GM19328 (cell line): ENCODE data around the gene SNX5.

Source experiments
- ATAC-seq: cut with Tn5 transposase; IDR thresholded peaks from one replicate; pipeline ENCODE4 v1.9.1; 2021; ENCODE audit warnings: mild to moderate bottlenecking, moderate library complexity; ENCODE audit not compliant: unreplicated experiment

Gene SNX5

GRCh38 chr20:17921774-17922173, 46.8 kb downstream of the SNX5 start:
- no peak for ATAC-seq

GRCh38 chr20:17919149-17919548, 49.4 kb downstream of the SNX5 start:
- no peak for ATAC-seq

- ATAC-seq = no peak
Observed at GRCh38 chr20:17917832-17918618, 50.6 kb downstream of the SNX5 start.

GRCh38 chr20:17916433-17916891, 52.1 kb downstream of the SNX5 start:
- ATAC-seq = no peak

GRCh38 chr20:17914957-17915356, 53.6 kb downstream of the SNX5 start:
- ATAC-seq = no peak

GRCh38 chr20:17912916-17913315, 55.7 kb downstream of the SNX5 start:
- no peak for ATAC-seq

GRCh38 chr20:17911927-17912326, 56.7 kb downstream of the SNX5 start:
- no peak for ATAC-seq

- ATAC-seq = no peak
Observed at GRCh38 chr20:17910828-17911294, 57.7 kb downstream of the SNX5 start.

GRCh38 chr20:17909869-17910321, 58.7 kb downstream of the SNX5 start:
- ATAC-seq = no peak

- ATAC-seq = no peak
Observed at GRCh38 chr20:17905544-17905943, 63.0 kb downstream of the SNX5 start.

GRCh38 chr20:17904027-17904426, 64.6 kb downstream of the SNX5 start:
- ATAC-seq = peak; percentile 70

GRCh38 chr20:17902531-17903083, 66.0 kb downstream of the SNX5 start:
- no peak for ATAC-seq

GRCh38 chr20:17901971-17902370, 66.6 kb downstream of the SNX5 start:
- no peak for ATAC-seq

GRCh38 chr20:17898548-17898994, 70.0 kb downstream of the SNX5 start:
- no peak for ATAC-seq

GRCh38 chr20:17897566-17898307, 70.9 kb downstream of the SNX5 start:
- ATAC-seq = no peak

- ATAC-seq = no peak
Observed at GRCh38 chr20:17896771-17897369, 71.7 kb downstream of the SNX5 start.

- ATAC-seq = no peak
Observed at GRCh38 chr20:17896193-17896723, 72.3 kb downstream of the SNX5 start.

GRCh38 chr20:17895641-17896171, 72.9 kb downstream of the SNX5 start:
- ATAC-seq = no peak

GRCh38 chr20:17893445-17893844, 75.1 kb downstream of the SNX5 start:
- no peak for ATAC-seq

- no peak for ATAC-seq
Observed at GRCh38 chr20:17892189-17892938, 76.2 kb downstream of the SNX5 start.
